HG03575 (cell line): ENCODE measurements around the gene CCDC137.
"Not testable (repeated sequence)": the region's sequence is repeated elsewhere in the genome, so short reads cannot be mapped to it uniquely, and the experiment has no call there.

Experiments
- ATAC-seq: cut with Tn5 transposase; IDR thresholded peaks from one replicate; pipeline ENCODE4 v1.9.1; 2021; ENCODE audit not compliant: unreplicated experiment, insufficient number of reproducible peaks, low FRiP score; ENCODE audit errors: extremely low read depth

The CCDC137 gene

GRCh38 chr17:81675515-81676221 is 9.1 kb downstream of the CCDC137 start:
- not testable (repeated sequence) for ATAC-seq

- no peak for ATAC-seq
Observed at GRCh38 chr17:81676906-81677305, 10.4 kb downstream of the CCDC137 start.

- ATAC-seq, result no peak
Observed at GRCh38 chr17:81680150-81680549, 13.6 kb downstream of the CCDC137 start.

- ATAC-seq, result no peak
Observed at GRCh38 chr17:81681672-81682071, 15.1 kb downstream of the CCDC137 start.

- no peak for ATAC-seq
Observed at GRCh38 chr17:81682565-81683207, 16.1 kb downstream of the CCDC137 start.

GRCh38 chr17:81683208-81683583 is 16.7 kb downstream of the CCDC137 start:
- no peak for ATAC-seq

- ATAC-seq, result peak; percentile 74
Observed at GRCh38 chr17:81683584-81684441, 17.3 kb downstream of the CCDC137 start, which contains the start of the genes ARL16 and HGS. Gene ARL16, minus strand, starts transcription at chr17:81683797. Its CDS starts 44 bp downstream, at chr17:81683753. Gene HGS, plus strand, starts transcription at chr17:81684011. Its CDS starts 56 bp downstream, at chr17:81684067.

- ATAC-seq, result no peak
Observed at GRCh38 chr17:81684442-81684911, 17.9 kb downstream of the CCDC137 start.

GRCh38 chr17:81685108-81685507 is 18.6 kb downstream of the CCDC137 start:
- ATAC-seq, result no peak

GRCh38 chr17:81686614-81687013 is 20.1 kb downstream of the CCDC137 start:
- ATAC-seq, result no peak

- ATAC-seq, result no peak
Observed at GRCh38 chr17:81687770-81688541, 21.4 kb downstream of the CCDC137 start.

- no peak for ATAC-seq
Observed at GRCh38 chr17:81688616-81689015, 22.1 kb downstream of the CCDC137 start.

- no peak for ATAC-seq
Observed at GRCh38 chr17:81690066-81690465, 23.5 kb downstream of the CCDC137 start.

GRCh38 chr17:81690549-81690948 is 24.0 kb downstream of the CCDC137 start:
- ATAC-seq, result no peak

- no peak for ATAC-seq
Observed at GRCh38 chr17:81691196-81691595, 24.7 kb downstream of the CCDC137 start.

- no peak for ATAC-seq
Observed at GRCh38 chr17:81691608-81692007, 25.1 kb downstream of the CCDC137 start.

- ATAC-seq, result no peak
Observed at GRCh38 chr17:81693509-81694210, 27.1 kb downstream of the CCDC137 start.

- no peak for ATAC-seq
Observed at GRCh38 chr17:81694810-81695209, 28.3 kb downstream of the CCDC137 start.
